ENCODE measurements around the gene IL17B. TPM values are rescaled to one million over a fixed set of nuclear protein-coding genes. Genes with fewer than 3 reads are reported as not detected.
A peak's percentile ranks its signal among the peaks of the same experiment; 100 is the strongest.

The IL17B gene
- total and polyA plus RNA-seq, 2 of the 13 experiments (the other 11 are each of a cell fraction or from before 2014, with no cell fraction given) = 0.29 to 2.6 TPM

DNA sequence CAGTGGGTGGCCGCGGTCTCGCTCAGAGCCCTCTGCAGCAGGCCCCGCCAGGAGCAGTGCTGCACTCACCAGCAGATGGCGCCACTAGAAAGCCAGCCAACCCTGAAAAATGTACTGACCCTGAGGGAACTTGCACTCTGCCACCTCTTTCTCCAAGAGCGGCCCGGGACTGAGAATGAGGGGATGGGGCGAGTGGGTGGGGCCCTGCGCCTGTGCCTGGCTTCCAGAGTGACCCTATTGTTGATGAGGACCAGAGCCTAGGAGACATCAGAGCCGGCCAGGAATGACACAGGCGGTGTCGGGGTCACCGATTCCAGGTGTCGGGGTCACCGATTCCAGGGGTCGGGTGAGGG is 2.9 kb upstream of the IL17B start (continued):
- TF ChIP-seq MAZ (IDR thresholded peaks at IDR 0.05; ENCODE audit: borderline replicate concordance, low read depth, low read length) (peak; percentile 70; the same call in 1 of the 2 replicates), MAZ (CRISPR knock-in tag; IDR thresholded peaks at IDR 0.05; ENCODE audit: low read depth) (peak; percentile 76; the same call in 1 of the 2 replicates), PHF5A (CRISPR knock-in tag; IDR thresholded peaks at IDR 0.05; ENCODE audit: low read depth, unreplicated experiment) (peak; percentile 44), ZBTB20 (CRISPR knock-in tag; IDR thresholded peaks at IDR 0.05; ENCODE audit: borderline replicate concordance, low read depth) (no peak), NR3C1 (CRISPR knock-in tag; IDR thresholded peaks at IDR 0.05) (no peak), TEAD3 (CRISPR knock-in tag; optimal IDR thresholded peaks at IDR 0.05; ENCODE audit: borderline replicate concordance) (peak; percentile 63), ZNF513 (CRISPR knock-in tag; conservative IDR thresholded peaks at IDR 0.05) (no peak), JUNB (CRISPR knock-in tag; IDR thresholded peaks at IDR 0.05; ENCODE audit: borderline replicate concordance) (no peak), NCOA2 (CRISPR knock-in tag; IDR thresholded peaks at IDR 0.05) (no peak), ZNF546 (CRISPR knock-in tag; conservative IDR thresholded peaks at IDR 0.05) (no peak), ZNF768 (CRISPR knock-in tag; IDR thresholded peaks at IDR 0.05) (peak; percentile 28; the same call in 1 of the 2 replicates), ZNF691 (CRISPR knock-in tag; IDR thresholded peaks at IDR 0.05; ENCODE audit: borderline replicate concordance, low read depth) (peak; percentile 61; the same call in 1 of the 2 replicates), ESRRA (CRISPR knock-in tag; IDR thresholded peaks at IDR 0.05; ENCODE audit: low read depth) (peak; percentile 46; the same call in 1 of the 2 replicates), ZNF567 (CRISPR knock-in tag; IDR thresholded peaks at IDR 0.05; ENCODE audit: borderline replicate concordance) (no peak), RAD21 (CRISPR knock-in tag; IDR thresholded peaks at IDR 0.05) (peak; percentile 88), REXO4 (CRISPR knock-in tag; IDR thresholded peaks at IDR 0.05; ENCODE audit: borderline replicate concordance) (no peak), RXRB (CRISPR knock-in tag; IDR thresholded peaks at IDR 0.05; ENCODE audit: borderline replicate concordance) (peak; percentile 62; the same call in 1 of the 2 replicates)
- TF ChIP-seq, protein P1, sequence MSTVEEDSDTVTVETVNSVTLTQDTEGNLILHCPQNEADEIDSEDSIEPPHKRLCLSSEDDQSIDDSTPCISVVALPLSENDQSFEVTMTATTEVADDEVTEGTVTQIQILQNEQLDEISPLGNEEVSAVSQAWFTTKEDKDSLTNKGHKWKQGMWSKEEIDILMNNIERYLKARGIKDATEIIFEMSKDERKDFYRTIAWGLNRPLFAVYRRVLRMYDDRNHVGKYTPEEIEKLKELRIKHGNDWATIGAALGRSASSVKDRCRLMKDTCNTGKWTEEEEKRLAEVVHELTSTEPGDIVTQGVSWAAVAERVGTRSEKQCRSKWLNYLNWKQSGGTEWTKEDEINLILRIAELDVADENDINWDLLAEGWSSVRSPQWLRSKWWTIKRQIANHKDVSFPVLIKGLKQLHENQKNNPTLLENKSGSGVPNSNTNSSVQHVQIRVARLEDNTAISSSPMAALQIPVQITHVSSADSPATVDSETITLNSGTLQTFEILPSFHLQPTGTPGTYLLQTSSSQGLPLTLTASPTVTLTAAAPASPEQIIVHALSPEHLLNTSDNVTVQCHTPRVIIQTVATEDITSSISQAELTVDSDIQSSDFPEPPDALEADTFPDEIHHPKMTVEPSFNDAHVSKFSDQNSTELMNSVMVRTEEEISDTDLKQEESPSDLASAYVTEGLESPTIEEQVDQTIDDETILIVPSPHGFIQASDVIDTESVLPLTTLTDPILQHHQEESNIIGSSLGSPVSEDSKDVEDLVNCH (CRISPR knock-in tag; IDR thresholded peaks at IDR 0.05) = no peak
- TF ChIP-seq, protein P2, sequence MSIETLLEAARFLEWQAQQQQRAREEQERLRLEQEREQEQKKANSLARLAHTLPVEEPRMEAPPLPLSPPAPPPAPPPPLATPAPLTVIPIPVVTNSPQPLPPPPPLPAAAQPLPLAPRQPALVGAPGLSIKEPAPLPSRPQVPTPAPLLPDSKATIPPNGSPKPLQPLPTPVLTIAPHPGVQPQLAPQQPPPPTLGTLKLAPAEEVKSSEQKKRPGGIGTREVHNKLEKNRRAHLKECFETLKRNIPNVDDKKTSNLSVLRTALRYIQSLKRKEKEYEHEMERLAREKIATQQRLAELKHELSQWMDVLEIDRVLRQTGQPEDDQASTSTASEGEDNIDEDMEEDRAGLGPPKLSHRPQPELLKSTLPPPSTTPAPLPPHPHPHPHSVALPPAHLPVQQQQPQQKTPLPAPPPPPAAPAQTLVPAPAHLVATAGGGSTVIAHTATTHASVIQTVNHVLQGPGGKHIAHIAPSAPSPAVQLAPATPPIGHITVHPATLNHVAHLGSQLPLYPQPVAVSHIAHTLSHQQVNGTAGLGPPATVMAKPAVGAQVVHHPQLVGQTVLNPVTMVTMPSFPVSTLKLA (IDR thresholded peaks at IDR 0.05) = no peak
- TF ChIP-seq, protein P3, sequence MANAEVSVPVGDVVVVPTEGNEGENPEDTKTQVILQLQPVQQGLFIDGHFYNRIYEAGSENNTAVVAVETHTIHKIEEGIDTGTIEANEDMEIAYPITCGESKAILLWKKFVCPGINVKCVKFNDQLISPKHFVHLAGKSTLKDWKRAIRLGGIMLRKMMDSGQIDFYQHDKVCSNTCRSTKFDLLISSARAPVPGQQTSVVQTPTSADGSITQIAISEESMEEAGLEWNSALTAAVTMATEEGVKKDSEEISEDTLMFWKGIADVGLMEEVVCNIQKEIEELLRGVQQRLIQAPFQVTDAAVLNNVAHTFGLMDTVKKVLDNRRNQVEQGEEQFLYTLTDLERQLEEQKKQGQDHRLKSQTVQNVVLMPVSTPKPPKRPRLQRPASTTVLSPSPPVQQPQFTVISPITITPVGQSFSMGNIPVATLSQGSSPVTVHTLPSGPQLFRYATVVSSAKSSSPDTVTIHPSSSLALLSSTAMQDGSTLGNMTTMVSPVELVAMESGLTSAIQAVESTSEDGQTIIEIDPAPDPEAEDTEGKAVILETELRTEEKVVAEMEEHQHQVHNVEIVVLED (CRISPR knock-in tag; IDR thresholded peaks at IDR 0.05; ENCODE audit: borderline replicate concordance) = no peak
- TF ChIP-seq, protein P4, sequence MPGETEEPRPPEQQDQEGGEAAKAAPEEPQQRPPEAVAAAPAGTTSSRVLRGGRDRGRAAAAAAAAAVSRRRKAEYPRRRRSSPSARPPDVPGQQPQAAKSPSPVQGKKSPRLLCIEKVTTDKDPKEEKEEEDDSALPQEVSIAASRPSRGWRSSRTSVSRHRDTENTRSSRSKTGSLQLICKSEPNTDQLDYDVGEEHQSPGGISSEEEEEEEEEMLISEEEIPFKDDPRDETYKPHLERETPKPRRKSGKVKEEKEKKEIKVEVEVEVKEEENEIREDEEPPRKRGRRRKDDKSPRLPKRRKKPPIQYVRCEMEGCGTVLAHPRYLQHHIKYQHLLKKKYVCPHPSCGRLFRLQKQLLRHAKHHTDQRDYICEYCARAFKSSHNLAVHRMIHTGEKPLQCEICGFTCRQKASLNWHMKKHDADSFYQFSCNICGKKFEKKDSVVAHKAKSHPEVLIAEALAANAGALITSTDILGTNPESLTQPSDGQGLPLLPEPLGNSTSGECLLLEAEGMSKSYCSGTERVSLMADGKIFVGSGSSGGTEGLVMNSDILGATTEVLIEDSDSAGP (CRISPR knock-in tag; IDR thresholded peaks at IDR 0.05; ENCODE audit: borderline replicate concordance) = peak; percentile 49
